Dedifferentiated amniotic fluid mesenchymal stem cell (primary cell): Measurements from ENCODE around the gene SSNA1.
A peak's percentile ranks its signal among the peaks of the same experiment; 100 is the strongest.

Source experiments
- DNase-seq: peaks from one replicate; pipeline ENCODE4 v3.0.0-alpha.2; 2016; ENCODE audit errors: extremely low spot score

SSNA1 gene

GRCh38 chr9:137184881-137185660, 3.4 kb upstream of the SSNA1 start:
- no peak for DNase-seq

GRCh38 chr9:137185921-137186320, 2.6 kb upstream of the SSNA1 start:
- DNase-seq, result no peak

DNA sequence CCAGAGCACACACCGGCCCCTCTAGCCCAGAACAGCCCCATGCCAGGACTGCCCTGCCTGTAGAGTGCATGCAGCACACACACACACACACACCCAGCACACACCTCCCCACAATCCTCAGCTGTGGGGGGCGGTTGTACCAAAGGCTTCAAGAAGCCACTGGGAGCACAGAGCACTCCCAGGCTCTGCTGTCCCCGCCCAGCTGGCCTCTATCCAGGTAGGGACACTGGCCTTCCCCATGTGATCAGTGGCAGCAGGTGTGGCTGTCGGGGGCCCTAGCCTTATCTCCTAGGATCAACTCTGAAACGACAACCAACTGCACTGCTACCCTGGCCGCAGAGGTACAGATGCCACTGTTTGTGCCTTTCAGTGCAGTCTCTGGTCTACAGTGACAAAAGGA, 2.1 kb upstream of the SSNA1 start:
- no peak for DNase-seq

DNA sequence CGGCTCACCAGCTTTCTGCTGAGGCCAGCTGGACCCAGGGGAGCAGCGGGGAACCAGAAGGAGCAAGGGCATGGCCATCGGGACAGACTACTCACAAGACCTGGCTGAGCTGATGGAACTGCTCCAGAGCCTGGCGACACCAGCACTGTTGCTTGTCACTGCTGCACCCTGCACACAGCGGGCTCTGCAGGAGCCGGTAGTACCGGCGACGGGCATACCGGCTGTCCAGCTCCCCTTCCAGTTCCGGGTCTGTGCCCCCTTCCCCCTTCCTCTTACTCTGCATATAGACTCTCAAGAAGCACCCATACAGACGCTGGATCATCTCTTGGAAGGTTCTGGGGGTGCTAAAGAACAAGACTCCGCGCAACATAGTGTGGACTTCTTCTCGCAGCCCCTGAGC, 1.1 kb upstream of the SSNA1 start:
- DNase-seq, result no peak

- DNase-seq, result no peak
These were observed 388 bp upstream of the SSNA1 start for GRCh38 chr9:137188086-137188489.

- DNase-seq, result no peak
These were observed 1.1 kb downstream of the SSNA1 start for GRCh38 chr9:137189297-137190295.

- no peak for DNase-seq
These were observed 1.9 kb downstream of the SSNA1 start for GRCh38 chr9:137190315-137190856.

DNA sequence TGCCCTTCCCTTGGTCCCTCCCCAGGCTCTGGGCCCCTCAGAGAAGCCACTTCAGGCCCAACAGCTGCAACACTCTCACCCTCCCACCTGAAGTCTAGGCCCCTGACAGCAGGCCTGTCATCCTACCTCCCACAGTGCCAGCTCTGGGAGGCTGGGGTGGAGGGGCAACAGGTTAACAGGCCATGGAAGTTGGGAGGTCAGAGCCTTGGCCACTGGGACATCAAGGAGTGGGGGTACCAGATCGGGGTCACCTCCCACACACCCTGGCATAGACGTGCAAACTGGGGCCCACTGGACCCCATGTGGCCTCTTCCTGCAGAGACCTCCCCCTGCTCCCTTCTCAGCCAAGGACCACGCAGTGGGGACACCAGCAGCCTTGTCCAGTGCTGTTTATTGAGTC, 2.8 kb downstream of the SSNA1 start:
- no peak for DNase-seq

DNA sequence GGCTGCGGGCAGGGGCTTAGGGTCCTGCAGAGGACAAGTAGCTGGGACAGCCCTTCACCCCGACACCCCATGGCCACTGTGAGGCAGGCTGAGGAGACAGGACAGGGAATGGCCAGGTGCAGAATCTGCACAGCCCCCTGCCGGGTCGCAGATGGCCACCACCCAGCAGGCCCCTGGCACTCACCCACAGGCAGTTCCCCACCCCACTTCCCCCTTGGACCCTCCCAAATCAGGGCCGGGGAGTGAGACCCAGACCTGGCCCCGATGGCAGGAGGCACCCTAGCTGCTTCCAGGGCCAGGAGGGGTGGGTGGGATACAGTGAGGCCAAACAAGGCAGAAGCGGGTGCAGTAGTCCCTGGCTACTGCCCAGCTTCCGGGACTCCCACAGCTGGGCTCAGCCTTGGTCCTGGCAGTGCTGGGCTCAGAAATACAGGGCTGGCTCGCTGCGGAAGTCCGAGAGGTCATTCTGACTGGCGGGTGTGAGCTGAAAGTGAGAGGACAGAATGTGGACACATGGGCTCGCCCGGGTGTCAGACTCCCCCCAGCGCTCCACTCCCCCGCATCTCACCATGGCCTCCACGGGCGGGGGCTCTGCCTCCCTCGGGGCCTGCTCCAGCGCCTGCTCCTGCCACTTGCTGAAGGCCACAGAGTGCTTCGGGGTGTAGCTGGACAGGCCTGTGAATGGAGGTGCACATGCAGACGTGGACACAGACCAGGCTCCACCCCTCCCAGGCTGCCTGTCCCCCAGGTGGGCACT, 3.4 kb downstream of the SSNA1 start:
- no peak for DNase-seq

GRCh38 chr9:137192448-137192780, 3.9 kb downstream of the SSNA1 start:
- DNase-seq, result no peak

GRCh38 chr9:137192859-137193258, 4.4 kb downstream of the SSNA1 start:
- DNase-seq, result no peak

- no peak for DNase-seq
These were observed 5.3 kb downstream of the SSNA1 start for GRCh38 chr9:137193771-137194170.

DNA sequence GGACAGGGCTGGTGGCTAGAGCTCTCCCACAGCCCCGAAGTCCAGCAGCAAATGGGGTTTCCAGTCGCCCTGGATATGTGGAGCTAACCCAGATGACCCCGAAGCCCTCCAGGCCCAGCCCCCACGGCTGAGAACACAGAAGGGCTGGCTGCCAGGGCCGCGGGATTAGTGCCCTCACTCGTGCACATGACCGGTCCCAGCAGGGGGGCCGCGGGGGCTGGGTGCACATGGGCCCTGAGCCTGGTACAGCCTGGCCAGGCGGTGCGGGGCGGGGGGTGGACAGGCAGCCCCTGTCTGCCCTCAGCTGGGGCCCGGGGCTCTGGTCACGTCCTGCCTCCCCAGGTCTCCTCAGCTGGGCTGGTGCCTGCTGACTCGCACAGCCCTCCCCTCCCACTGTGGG, 5.9 kb downstream of the SSNA1 start:
- no peak for DNase-seq

DNA sequence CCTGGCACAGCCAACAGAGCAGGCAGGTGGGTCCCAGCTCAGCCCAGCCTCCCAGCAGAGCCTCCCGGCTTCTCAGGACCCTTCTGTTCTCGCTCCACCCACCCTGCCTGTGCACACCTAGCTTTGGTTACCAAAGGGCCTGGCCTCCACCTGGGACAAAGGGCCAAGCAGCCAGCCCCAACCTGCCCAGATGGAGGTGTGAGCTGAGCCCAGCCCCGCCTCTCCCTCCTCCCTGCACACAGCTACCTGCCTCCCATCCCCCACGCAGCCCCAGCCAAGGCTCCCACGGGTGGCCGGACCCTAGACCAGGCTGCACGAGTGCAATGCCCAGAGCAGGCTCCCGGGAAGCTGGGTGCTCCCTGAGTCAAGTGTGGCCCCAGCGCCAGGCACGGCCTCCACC, 6.4 kb downstream of the SSNA1 start:
- no peak for DNase-seq

DNA sequence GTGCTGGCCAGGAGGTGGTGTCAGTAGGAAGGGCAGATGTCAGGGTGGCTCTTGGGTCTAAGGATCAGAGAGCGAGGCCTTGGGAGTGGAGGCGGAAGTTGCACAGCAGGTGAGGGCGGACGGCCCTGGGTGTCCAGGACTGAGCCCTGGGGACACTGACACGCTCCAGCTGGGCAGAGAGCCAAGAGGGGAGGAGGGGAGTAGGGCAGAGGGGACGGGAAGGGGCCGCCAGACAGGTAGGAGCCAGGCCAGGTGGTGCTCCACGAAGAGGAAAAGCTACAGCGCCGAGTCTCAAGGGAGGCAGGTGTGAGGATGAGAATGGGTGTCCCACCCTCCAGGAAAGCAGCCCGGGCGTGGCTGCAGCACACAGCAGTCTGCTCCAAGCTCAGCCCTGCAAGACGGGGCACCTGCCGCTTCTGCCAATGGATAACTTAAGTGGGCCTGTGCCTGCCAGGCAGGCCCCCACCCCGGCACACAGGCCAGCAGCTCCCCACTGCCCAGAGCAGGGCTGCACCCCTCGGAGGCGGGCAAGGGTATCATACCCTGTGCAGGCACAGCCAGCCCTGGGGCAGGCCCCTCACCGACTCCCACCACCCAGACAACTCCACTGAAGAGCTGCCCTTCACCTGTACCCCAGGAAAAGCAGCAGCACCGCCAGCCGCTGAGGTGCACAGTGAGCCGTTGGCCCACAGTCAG, 7.2 kb downstream of the SSNA1 start:
- DNase-seq, result no peak

DNA sequence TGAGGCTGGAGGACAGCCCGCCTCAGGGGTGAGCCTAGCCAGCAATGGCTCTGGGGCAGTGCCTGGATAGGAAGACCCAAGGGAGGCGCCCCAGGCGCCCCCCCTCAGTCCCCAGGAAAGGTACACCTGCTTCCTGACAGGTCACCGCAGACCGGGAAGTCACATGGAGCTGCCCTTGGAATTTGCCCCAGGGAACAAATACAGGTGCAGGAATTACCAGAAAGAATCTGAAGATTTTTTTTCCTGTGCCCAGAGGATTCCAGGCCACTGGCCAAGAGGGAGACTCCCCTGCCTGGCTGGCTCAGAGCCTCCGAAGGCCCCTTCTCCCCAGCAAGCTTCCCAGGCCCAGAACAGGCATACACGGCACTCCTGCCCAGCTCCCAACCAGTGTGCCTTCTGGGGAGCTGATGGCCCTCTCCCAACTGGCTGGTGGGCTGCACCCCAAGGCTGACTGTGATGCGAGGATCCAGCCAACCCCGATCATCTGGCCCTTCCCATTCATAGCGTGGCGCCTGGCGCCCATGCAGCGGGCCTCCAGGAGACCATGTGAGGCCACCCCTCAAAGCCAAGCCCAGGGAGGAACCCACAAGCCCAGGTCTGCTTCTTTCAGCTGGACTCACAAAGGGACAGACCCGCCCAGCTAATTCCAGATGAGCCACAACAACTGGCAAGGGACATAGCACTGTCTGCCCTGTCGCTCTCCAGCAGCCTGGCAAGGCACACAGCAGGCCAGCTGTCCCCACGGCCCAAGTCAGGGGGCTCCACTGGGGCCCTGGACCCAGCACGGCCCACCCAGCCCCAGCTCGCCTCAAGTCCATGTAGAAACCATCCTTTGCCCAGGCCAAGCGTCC, 9.8 kb downstream of the SSNA1 start:
- no peak for DNase-seq

GRCh38 chr9:137198902-137199283, 10.4 kb downstream of the SSNA1 start:
- no peak for DNase-seq

GRCh38 chr9:137199411-137200121, 11.1 kb downstream of the SSNA1 start:
- no peak for DNase-seq

- DNase-seq, result peak; percentile 98
These were observed 12.1 kb downstream of the SSNA1 start, which contains the start of gene TPRN for GRCh38 chr9:137200311-137201204. Gene TPRN (minus strand): TSS chr9:137200741. CDS start chr9:137200711, 30 bp downstream.
